ENCODE data around the gene LLGL2. TPM values are rescaled to one million over a fixed set of nuclear protein-coding genes. Genes with fewer than 3 reads are reported as not detected.
A peak's percentile ranks its signal among the peaks of the same experiment; 100 is the strongest.

Gene LLGL2
- total RNA-seq, 4 donors from 2014 or later: 221 to 563 (median 300) TPM

DNA sequence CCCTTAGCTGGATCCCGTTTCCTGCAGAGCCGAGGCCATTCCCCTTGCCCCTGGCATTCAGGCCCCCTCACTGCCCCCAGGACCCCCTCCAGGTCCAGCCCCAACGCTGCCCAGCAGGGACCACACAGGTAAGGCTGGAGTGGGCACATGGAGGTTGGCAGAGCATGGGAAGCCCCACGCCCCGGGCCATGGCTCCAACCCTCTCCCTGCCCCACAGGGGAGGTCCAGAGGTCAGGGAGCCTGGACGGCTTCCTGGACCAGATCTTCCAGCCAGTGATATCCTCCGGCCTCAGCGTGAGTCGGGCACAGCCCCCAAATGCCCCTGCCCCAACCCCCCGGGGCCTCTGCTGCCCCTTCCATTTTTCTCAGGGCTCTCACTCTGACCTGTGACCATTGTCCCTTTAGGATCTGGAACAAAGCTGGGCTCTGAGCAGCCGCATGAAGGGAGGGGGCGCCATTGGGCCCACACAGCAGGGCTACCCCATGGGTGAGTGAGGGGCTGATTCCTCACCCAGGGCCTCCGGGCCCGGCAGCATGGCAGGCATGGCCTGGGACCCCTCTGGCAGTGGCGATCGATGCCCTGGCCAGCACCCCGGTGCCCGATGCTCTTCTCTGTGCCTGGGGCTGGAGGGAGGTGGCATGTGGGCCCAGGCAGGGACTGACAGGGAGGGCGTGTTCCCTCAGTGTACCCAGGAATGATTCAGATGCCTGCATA lies 89.2 kb downstream of the LLGL2 start:
- Histone ChIP-seq H3K36me3 (peaks cover 0 to 73% (median 0%) of the 10 kb centered on the region in 3 donors), H3K4me1 (peaks cover 0 to 50% (median 3%) of the 10 kb centered on the region in 4 donors), H3K9me3 (no peaks in the 10 kb centered on the region), H3K27ac (peak overlapping the region in 2 of 4 donors; percentile 92 to 98), H3K4me3 (peak overlapping the region in 2 of 4 donors; percentile 56 to 57), H3K27me3 (no peaks in the 10 kb centered on the region)
- no peak for DNase-seq
- TF ChIP-seq, protein P1, sequence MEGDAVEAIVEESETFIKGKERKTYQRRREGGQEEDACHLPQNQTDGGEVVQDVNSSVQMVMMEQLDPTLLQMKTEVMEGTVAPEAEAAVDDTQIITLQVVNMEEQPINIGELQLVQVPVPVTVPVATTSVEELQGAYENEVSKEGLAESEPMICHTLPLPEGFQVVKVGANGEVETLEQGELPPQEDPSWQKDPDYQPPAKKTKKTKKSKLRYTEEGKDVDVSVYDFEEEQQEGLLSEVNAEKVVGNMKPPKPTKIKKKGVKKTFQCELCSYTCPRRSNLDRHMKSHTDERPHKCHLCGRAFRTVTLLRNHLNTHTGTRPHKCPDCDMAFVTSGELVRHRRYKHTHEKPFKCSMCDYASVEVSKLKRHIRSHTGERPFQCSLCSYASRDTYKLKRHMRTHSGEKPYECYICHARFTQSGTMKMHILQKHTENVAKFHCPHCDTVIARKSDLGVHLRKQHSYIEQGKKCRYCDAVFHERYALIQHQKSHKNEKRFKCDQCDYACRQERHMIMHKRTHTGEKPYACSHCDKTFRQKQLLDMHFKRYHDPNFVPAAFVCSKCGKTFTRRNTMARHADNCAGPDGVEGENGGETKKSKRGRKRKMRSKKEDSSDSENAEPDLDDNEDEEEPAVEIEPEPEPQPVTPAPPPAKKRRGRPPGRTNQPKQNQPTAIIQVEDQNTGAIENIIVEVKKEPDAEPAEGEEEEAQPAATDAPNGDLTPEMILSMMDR (IDR thresholded peaks at IDR 0.05): no peak

DNA sequence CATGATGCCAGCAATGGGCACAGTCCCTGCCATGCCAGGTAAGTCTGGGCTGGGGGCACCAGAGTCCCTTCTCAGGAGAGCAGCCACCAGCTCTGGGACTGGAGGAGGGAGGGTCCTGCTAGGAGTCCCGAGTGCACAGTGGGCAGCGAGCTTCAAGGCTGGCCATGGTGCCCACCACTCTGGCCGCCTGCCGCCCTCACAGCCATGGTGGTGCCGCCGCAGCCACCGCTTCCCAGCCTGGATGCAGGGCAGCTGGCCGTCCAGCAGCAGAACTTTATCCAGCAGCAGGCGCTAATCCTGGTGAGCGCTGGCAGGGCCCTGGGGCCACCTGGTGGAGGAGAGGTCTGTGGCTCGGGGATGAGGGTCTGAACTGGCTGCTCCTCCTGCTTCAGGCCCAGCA lies 89.8 kb downstream of the LLGL2 start:
- Histone ChIP-seq H3K27ac (peak overlapping the region in 2 of 4 donors; percentile 92 to 98), H3K4me3 (peak overlapping the region in 1 of 4 donors; percentile 57), H3K27me3 (no peaks in the 10 kb centered on the region), H3K4me1 (peaks cover 0 to 50% (median 3%) of the 10 kb centered on the region in 4 donors), H3K36me3 (peaks cover 0 to 79% (median 0%) of the 10 kb centered on the region in 3 donors), H3K9me3 (no peaks in the 10 kb centered on the region)
- TF ChIP-seq, protein P1 (IDR thresholded peaks at IDR 0.05): peak in 1 of 6 experiments; percentile 4
- peak in 1 of 2 donors; percentile 4 for TF ChIP-seq POLR2A (IDR thresholded peaks at IDR 0.05)
- no peak for DNase-seq

DNA sequence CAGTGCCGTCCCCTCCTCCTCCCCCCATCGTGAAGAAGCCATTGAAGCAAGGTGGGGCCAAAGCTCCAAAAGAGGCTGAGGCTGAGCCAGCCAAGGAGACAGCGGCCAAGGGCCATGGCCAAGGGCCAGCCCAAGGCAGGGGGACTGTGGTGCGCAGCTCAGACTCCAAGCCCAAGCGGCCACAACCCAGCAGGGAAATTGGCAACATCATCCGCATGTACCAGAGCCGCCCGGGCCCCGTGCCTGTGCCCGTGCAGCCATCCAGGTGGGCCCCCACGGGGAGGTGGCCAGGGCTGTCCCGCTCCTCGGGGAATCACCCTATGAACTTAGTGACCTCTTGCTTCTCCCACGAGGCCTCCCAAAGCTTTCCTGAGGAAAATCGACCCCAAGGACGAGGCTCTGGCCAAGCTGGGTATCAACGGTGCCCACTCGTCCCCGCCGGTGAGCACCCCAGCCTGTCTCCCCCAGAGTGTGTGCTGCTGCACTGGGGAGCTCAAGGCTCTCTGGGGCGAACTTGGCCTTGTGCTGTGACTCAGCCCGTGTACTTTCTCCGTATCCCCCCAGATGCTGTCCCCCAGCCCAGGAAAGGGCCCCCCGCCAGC lies 91.1 kb downstream of the LLGL2 start:
- peak overlapping the region in 2 of 4 donors; percentile 22 to 32 for H3K4me3 ChIP-seq
- no peaks in the 10 kb centered on the region for H3K27me3 ChIP-seq
- H3K27ac ChIP-seq: peak overlapping the region in 3 of 4 donors; percentile 79 to 98 (median 92)
- peaks cover 0 to 92% (median 0%) of the 10 kb centered on the region in 3 donors for H3K36me3 ChIP-seq
- H3K4me1 ChIP-seq: peaks cover 0 to 50% (median 3%) of the 10 kb centered on the region in 4 donors
- DNase-seq: no peak
- no peak for TF ChIP-seq POLR2A (IDR thresholded peaks at IDR 0.05)
- TF ChIP-seq, protein P1 (IDR thresholded peaks at IDR 0.05): no peak
- H3K9me3 ChIP-seq: no peaks in the 10 kb centered on the region

DNA sequence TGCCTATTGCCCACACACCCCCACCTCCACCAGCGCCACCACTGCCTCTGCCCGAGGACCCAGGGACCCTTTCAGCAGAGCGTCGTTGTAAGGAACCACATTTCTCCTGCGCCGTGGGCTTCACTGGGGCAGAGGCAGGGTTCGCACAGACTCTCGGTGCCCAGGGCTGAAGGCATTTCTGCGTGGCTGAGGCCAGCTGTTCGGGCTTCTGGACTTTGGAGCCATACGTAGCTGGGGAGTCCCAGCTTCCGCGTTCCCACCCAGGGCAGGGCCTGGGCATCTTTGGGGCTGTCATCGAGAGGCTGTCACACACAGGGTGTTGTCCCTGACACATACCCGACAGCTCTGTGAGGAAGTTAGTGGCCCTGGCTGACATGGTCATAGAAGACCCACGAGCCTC lies 91.7 kb downstream of the LLGL2 start:
- Histone ChIP-seq H3K9me3 (no peaks in the 10 kb centered on the region), H3K4me1 (peaks cover 0 to 50% (median 3%) of the 10 kb centered on the region in 4 donors), H3K36me3 (peaks cover 0 to 94% (median 0%) of the 10 kb centered on the region in 3 donors), H3K4me3 (peak overlapping the region in 2 of 4 donors; percentile 22 to 32), H3K27ac (peak overlapping the region in 3 of 4 donors; percentile 79 to 98 (median 92)), H3K27me3 (no peaks in the 10 kb centered on the region)
- TF ChIP-seq, protein P1 (IDR thresholded peaks at IDR 0.05): no peak
- TF ChIP-seq POLR2A (IDR thresholded peaks at IDR 0.05): peak; percentile 74 to 94
- peak in 2 of 3 donors; percentile 91 to 93 for DNase-seq

DNA sequence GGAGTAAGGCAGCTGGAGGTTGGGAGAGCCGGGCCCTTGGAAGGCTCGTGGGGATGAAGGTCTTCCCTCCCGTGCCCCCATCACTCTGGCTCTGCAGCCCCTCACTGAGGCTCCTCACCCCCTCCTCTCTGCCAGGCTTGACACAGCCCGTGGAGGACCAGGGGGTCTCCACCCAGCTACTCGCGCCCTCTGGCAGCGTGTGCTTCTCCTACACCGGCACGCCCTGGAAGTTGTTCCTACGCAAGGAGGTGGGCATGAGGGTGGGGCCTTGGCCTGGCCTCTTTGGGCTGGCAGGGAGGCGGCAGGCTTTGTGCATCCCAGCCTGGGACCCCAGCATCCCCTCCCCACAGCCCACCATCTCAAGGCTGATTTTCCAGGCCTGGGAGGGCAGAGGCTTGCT lies 92.2 kb downstream of the LLGL2 start:
- peak overlapping the region in 2 of 4 donors; percentile 22 to 32 for H3K4me3 ChIP-seq
- no peak for DNase-seq
- H3K9me3 ChIP-seq: no peaks in the 10 kb centered on the region
- peaks cover 0 to 95% (median 0%) of the 10 kb centered on the region in 3 donors for H3K36me3 ChIP-seq
- peaks cover 0 to 46% (median 3%) of the 10 kb centered on the region in 4 donors for H3K4me1 ChIP-seq
- TF ChIP-seq POLR2A (IDR thresholded peaks at IDR 0.05): no peak
- H3K27ac ChIP-seq: peak overlapping the region in 3 of 4 donors; percentile 79 to 98 (median 92)
- no peaks in the 10 kb centered on the region for H3K27me3 ChIP-seq
